ENCODE results near the gene PRKAR1B. TPM values are rescaled to one million over a fixed set of nuclear protein-coding genes. Genes with fewer than 3 reads are reported as not detected.
A peak's percentile ranks its signal among the peaks of the same experiment; 100 is the strongest.
"Not testable (repeated sequence)": the region's sequence is repeated elsewhere in the genome, so short reads cannot be mapped to it uniquely, and the experiment has no call there.

PRKAR1B gene
- total RNA-seq, 2 experiments from 2014 or later: 13.1 to 13.4 TPM

- Mint-ChIP-seq H3K4me3 (no peak overlapping the region), H3K27ac (no peak overlapping the region), H3K27me3 (no peaks in the 10 kb centered on the region), H3K36me3 (ENCODE audit: low read depth) (peaks cover 56% of the 10 kb centered on the region), H3K4me1 (peaks cover 37% of the 10 kb centered on the region), H3K9me3 (peaks cover 45% of the 10 kb centered on the region)
- CTCF ChIA-PET: interaction anchor here (1.0 kb wide), 1 partner anchor 13 kb away, joined by 3 read pairs; no protein-coding TSS in a partner anchor
- POLR2A ChIA-PET: interaction anchor here (5.0 kb wide), 1 partner anchor 18 kb away, joined by 113 read pairs; no protein-coding TSS in a partner anchor
- no peak for DNase-seq
Observed at GRCh38 chr7:621572-622285, 105.4 kb downstream of the PRKAR1B start.

GRCh38 chr7:620885-621284 lies 106.2 kb downstream of the PRKAR1B start:
- Mint-ChIP-seq H3K4me1 (peaks cover 42% of the 10 kb centered on the region), H3K27ac (peak overlapping the region; percentile 100), H3K27me3 (no peaks in the 10 kb centered on the region), H3K9me3 (peaks cover 43% of the 10 kb centered on the region), H3K4me3 (no peak overlapping the region), H3K36me3 (ENCODE audit: low read depth) (peaks cover 54% of the 10 kb centered on the region)
- ChIA-PET POLR2A (interaction anchor here (1.0 to 5.0 kb wide), 2 partner anchors 17 to 25 kb away, joined by 3 to 113 read pairs; no protein-coding TSS in a partner anchor), CTCF (interaction anchor here (1.0 kb wide), 1 partner anchor 14 kb away, joined by 3 read pairs; no protein-coding TSS in a partner anchor)
- no peak for DNase-seq

GRCh38 chr7:620056-620455 lies 107.0 kb downstream of the PRKAR1B start:
- Mint-ChIP-seq H3K9me3 (peaks cover 39% of the 10 kb centered on the region), H3K27ac (peak overlapping the region; percentile 100), H3K36me3 (ENCODE audit: low read depth) (peaks cover 50% of the 10 kb centered on the region), H3K27me3 (no peaks in the 10 kb centered on the region), H3K4me1 (peaks cover 45% of the 10 kb centered on the region), H3K4me3 (no peak overlapping the region)
- ChIA-PET CTCF (interaction anchor here (0.7 to 1.7 kb wide), 3 partner anchors 15 to 36 kb away, joined by 4 to 7 read pairs (median 4); no protein-coding TSS in a partner anchor), POLR2A (interaction anchor here (2.5 to 5.0 kb wide), 2 partner anchors 16 to 107 kb away, joined by 10 to 113 read pairs; partner anchors contain the start of genes DNAAF5 and PRKAR1B)
- no peak for DNase-seq

- peaks cover 44% of the 10 kb centered on the region for H3K36me3 Mint-ChIP-seq (ENCODE audit: low read depth)
- CTCF ChIA-PET: interaction anchor here (0.7 to 1.7 kb wide), 4 partner anchors 14 to 198 kb away, joined by 3 to 7 read pairs (median 4); no protein-coding TSS in a partner anchor
- POLR2A ChIA-PET: interaction anchor here (1.7 to 5.0 kb wide), 3 partner anchors 16 to 108 kb away, joined by 5 to 113 read pairs (median 10); partner anchors contain the start of genes DNAAF5 and PRKAR1B
- H3K4me1 Mint-ChIP-seq: peaks cover 47% of the 10 kb centered on the region
- no peak overlapping the region for H3K4me3 Mint-ChIP-seq
- no peak for DNase-seq
- H3K27ac Mint-ChIP-seq: peak overlapping the region; percentile 100
- H3K9me3 Mint-ChIP-seq: peaks cover 32% of the 10 kb centered on the region
- no peaks in the 10 kb centered on the region for H3K27me3 Mint-ChIP-seq
Observed at GRCh38 chr7:619368-619840, 107.7 kb downstream of the PRKAR1B start.

- H3K9me3 Mint-ChIP-seq: peaks cover 31% of the 10 kb centered on the region
- H3K4me1 Mint-ChIP-seq: peaks cover 49% of the 10 kb centered on the region
- POLR2A ChIA-PET: interaction anchor here (1.1 to 5.0 kb wide), 8 partner anchors 10 to 212 kb away, joined by 3 to 113 read pairs (median 6); partner anchors contain the start of genes DNAAF5 and PRKAR1B
- no peaks in the 10 kb centered on the region for H3K27me3 Mint-ChIP-seq
- peak; percentile 83 for DNase-seq
- H3K27ac Mint-ChIP-seq: peak overlapping the region; percentile 100
- peaks cover 43% of the 10 kb centered on the region for H3K36me3 Mint-ChIP-seq (ENCODE audit: low read depth)
- CTCF ChIA-PET: interaction anchor here (0.8 to 1.7 kb wide), 3 partner anchors 14 to 286 kb away, joined by 3 to 7 read pairs (median 3); no protein-coding TSS in a partner anchor
- peak overlapping the region; percentile 69 for H3K4me3 Mint-ChIP-seq
Observed at GRCh38 chr7:618539-619367, 108.3 kb downstream of the PRKAR1B start.

GRCh38 chr7:617614-618538 lies 109.2 kb downstream of the PRKAR1B start:
- Mint-ChIP-seq H3K36me3 (ENCODE audit: low read depth) (peaks cover 36% of the 10 kb centered on the region), H3K27ac (peak overlapping the region; percentile 100)

GRCh38 chr7:613442-614140 lies 113.5 kb downstream of the PRKAR1B start:
- Mint-ChIP-seq H3K4me1 (peaks cover 47% of the 10 kb centered on the region), H3K27me3 (no peaks in the 10 kb centered on the region), H3K9me3 (no peaks in the 10 kb centered on the region), H3K4me3 (no peak overlapping the region), H3K27ac (peak overlapping the region; percentile 21), H3K36me3 (ENCODE audit: low read depth) (peaks cover 18% of the 10 kb centered on the region)
- DNase-seq: no peak
- POLR2A ChIA-PET: interaction anchor here (0.6 to 2.4 kb wide), 3 partner anchors 9 to 55 kb away, joined by 3 to 10 read pairs (median 3); no protein-coding TSS in a partner anchor
- CTCF ChIA-PET: interaction anchor here (0.6 kb wide), 1 partner anchor 219 kb away, joined by 3 read pairs; no protein-coding TSS in a partner anchor

More at GRCh38 chr7:617614-618538, 109.2 kb downstream of the PRKAR1B start:
- CTCF ChIA-PET: interaction anchor here (0.7 to 1.7 kb wide), 4 partner anchors 13 to 285 kb away, joined by 3 to 7 read pairs (median 3); no protein-coding TSS in a partner anchor
- POLR2A ChIA-PET: interaction anchor here (1.0 to 5.0 kb wide), 9 partner anchors 9 to 213 kb away, joined by 3 to 113 read pairs (median 4); partner anchors contain the start of genes DNAAF5 and PRKAR1B
- DNase-seq: peak; percentile 31
- peaks cover 53% of the 10 kb centered on the region for H3K4me1 Mint-ChIP-seq
- H3K4me3 Mint-ChIP-seq: peak overlapping the region; percentile 69
- H3K9me3 Mint-ChIP-seq: peaks cover 25% of the 10 kb centered on the region
- H3K27me3 Mint-ChIP-seq: no peaks in the 10 kb centered on the region

GRCh38 chr7:611837-612236 lies 115.2 kb downstream of the PRKAR1B start:
- H3K27ac Mint-ChIP-seq: not testable (repeated sequence)

GRCh38 chr7:611281-611810 lies 115.7 kb downstream of the PRKAR1B start:
- DNase-seq: no peak
- H3K27ac Mint-ChIP-seq: peak overlapping the region; percentile 18
- ChIA-PET POLR2A (no interaction called here), CTCF (no interaction called here)
- H3K4me1 Mint-ChIP-seq: peaks cover 36% of the 10 kb centered on the region
- peaks cover 18% of the 10 kb centered on the region for H3K36me3 Mint-ChIP-seq (ENCODE audit: low read depth)
- no peaks in the 10 kb centered on the region for H3K27me3 Mint-ChIP-seq
- H3K9me3 Mint-ChIP-seq: no peaks in the 10 kb centered on the region
- H3K4me3 Mint-ChIP-seq: no peak overlapping the region

More at GRCh38 chr7:611837-612236, 115.2 kb downstream of the PRKAR1B start:
- Mint-ChIP-seq H3K4me1 (peaks cover 41% of the 10 kb centered on the region), H3K36me3 (ENCODE audit: low read depth) (peaks cover 18% of the 10 kb centered on the region)
- CTCF ChIA-PET, H3K9me3 Mint-ChIP-seq, H3K4me3 Mint-ChIP-seq, DNase-seq, POLR2A ChIA-PET, H3K27me3 Mint-ChIP-seq: not testable (repeated sequence)

- Mint-ChIP-seq H3K9me3 (no peaks in the 10 kb centered on the region), H3K27ac (no peak overlapping the region), H3K4me1 (peaks cover 38% of the 10 kb centered on the region), H3K4me3 (no peak overlapping the region), H3K36me3 (ENCODE audit: low read depth) (peaks cover 24% of the 10 kb centered on the region), H3K27me3 (no peaks in the 10 kb centered on the region)
- ChIA-PET CTCF (no interaction called here), POLR2A (no interaction called here)
- DNase-seq: no peak
Observed at GRCh38 chr7:610531-611280, 116.4 kb downstream of the PRKAR1B start.
